GM12891 (cell line): ENCODE data around the gene MYDGF.

Source experiments
- PAX5 ChIP-seq: IDR thresholded peaks from 2 replicates; pipeline ENCODE4 v1.6.1; 2011; ENCODE audit warnings: low read length, moderate library complexity, mild to moderate bottlenecking; ENCODE audit not compliant: insufficient read depth, severe bottlenecking
- POLR2A ChIP-seq: IDR thresholded peaks from 2 replicates; pipeline ENCODE4 v1.6.1; 2011; ENCODE audit warnings: low read depth, low read length, control low read depth
- POLR2AphosphoS5 ChIP-seq: IDR thresholded peaks from 2 replicates; pipeline ENCODE4 v1.6.1; 2011; ENCODE audit warnings: low read depth, low read length, control low read depth
- POU2F2 ChIP-seq: IDR thresholded peaks from 2 replicates; pipeline ENCODE4 v1.6.1; 2011; ENCODE audit warnings: low read depth, mild to moderate bottlenecking, control low read depth, low read length, moderate library complexity
- SPI1 ChIP-seq: IDR thresholded peaks from 2 replicates; pipeline ENCODE4 v1.6.1; 2011; ENCODE audit warnings: low read depth, low read length, control low read depth
- TAF1 ChIP-seq: IDR thresholded peaks from 2 replicates; pipeline ENCODE4 v1.6.1; 2011; ENCODE audit warnings: low read depth, low read length, control low read depth

DNA sequence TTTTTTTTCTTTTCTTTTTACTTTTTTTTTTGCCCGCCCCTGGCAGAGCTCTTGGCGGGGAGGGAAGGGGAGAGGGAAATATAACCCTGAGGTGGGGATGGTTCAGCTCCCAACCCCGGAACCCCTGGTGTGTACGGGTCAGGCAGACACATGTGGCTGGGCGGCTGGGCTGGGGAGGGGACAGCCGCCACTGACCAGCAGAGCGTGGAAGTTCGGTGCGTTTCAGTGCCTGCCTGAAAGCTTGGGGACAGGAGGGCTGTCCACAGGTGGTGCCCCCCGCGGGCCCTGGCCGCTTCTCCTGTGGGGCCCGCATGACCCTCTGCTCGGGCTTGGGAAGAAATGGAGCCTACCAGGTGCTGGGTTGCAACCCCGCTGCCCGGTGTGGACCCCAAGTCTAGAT is 5.2 kb upstream of the MYDGF start:
- no peak for TF ChIP-seq TAF1
- TF ChIP-seq SPI1 = no peak
- TF ChIP-seq POLR2AphosphoS5 = no peak
- no peak for TF ChIP-seq POLR2A
- TF ChIP-seq PAX5 = no peak
- TF ChIP-seq POU2F2 = no peak
